Measurements from ENCODE around the gene CDCP2.

- TF ChIP-seq, protein P1, sequence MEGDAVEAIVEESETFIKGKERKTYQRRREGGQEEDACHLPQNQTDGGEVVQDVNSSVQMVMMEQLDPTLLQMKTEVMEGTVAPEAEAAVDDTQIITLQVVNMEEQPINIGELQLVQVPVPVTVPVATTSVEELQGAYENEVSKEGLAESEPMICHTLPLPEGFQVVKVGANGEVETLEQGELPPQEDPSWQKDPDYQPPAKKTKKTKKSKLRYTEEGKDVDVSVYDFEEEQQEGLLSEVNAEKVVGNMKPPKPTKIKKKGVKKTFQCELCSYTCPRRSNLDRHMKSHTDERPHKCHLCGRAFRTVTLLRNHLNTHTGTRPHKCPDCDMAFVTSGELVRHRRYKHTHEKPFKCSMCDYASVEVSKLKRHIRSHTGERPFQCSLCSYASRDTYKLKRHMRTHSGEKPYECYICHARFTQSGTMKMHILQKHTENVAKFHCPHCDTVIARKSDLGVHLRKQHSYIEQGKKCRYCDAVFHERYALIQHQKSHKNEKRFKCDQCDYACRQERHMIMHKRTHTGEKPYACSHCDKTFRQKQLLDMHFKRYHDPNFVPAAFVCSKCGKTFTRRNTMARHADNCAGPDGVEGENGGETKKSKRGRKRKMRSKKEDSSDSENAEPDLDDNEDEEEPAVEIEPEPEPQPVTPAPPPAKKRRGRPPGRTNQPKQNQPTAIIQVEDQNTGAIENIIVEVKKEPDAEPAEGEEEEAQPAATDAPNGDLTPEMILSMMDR (IDR thresholded peaks at IDR 0.05; ENCODE audit: control extremely low read depth in 1 of 3, insufficient read depth in 1 of 3, low read depth in 1 of 3, low read length in 3 of 3) = no peak
- TF ChIP-seq POLR2A (IDR thresholded peaks at IDR 0.05; ENCODE audit: control extremely low read depth in 1 of 2, low read depth in 2 of 2, low read length in 2 of 2) (no peak), RAD21 (IDR thresholded peaks at IDR 0.05 in 1 of 2, conservative IDR thresholded peaks at IDR 0.05 in 1 of 2; ENCODE audit: low read depth in 2 of 2, low read length in 2 of 2) (no peak), SP2 (IDR thresholded peaks at IDR 0.05; ENCODE audit: low read length) (no peak), FOSL1 (IDR thresholded peaks at IDR 0.05; ENCODE audit: insufficient read depth, low read depth, low read length) (no peak)
- TF ChIP-seq, protein P2, sequence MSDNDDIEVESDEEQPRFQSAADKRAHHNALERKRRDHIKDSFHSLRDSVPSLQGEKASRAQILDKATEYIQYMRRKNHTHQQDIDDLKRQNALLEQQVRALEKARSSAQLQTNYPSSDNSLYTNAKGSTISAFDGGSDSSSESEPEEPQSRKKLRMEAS (IDR thresholded peaks at IDR 0.05) = no peak
Measured at GRCh38 chr1:54171016-54171415, 18.2 kb upstream of the CDCP2 start.

Data from H1 (cell line).